DMS114 treated with DMSO at 0.1 percent for 48 hours (cell line): ENCODE results near the gene SLC13A3.
A peak's percentile ranks its signal among the peaks of the same experiment; 100 is the strongest.

Source experiments
- DNase-seq: peaks from one replicate; lab custom pipeline; 2025; ENCODE audit not compliant: unreplicated experiment; lab: John Stamatoyannopoulos, UW

SLC13A3 gene, protein sequence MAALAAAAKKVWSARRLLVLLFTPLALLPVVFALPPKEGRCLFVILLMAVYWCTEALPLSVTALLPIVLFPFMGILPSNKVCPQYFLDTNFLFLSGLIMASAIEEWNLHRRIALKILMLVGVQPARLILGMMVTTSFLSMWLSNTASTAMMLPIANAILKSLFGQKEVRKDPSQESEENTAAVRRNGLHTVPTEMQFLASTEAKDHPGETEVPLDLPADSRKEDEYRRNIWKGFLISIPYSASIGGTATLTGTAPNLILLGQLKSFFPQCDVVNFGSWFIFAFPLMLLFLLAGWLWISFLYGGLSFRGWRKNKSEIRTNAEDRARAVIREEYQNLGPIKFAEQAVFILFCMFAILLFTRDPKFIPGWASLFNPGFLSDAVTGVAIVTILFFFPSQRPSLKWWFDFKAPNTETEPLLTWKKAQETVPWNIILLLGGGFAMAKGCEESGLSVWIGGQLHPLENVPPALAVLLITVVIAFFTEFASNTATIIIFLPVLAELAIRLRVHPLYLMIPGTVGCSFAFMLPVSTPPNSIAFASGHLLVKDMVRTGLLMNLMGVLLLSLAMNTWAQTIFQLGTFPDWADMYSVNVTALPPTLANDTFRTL

DNA sequence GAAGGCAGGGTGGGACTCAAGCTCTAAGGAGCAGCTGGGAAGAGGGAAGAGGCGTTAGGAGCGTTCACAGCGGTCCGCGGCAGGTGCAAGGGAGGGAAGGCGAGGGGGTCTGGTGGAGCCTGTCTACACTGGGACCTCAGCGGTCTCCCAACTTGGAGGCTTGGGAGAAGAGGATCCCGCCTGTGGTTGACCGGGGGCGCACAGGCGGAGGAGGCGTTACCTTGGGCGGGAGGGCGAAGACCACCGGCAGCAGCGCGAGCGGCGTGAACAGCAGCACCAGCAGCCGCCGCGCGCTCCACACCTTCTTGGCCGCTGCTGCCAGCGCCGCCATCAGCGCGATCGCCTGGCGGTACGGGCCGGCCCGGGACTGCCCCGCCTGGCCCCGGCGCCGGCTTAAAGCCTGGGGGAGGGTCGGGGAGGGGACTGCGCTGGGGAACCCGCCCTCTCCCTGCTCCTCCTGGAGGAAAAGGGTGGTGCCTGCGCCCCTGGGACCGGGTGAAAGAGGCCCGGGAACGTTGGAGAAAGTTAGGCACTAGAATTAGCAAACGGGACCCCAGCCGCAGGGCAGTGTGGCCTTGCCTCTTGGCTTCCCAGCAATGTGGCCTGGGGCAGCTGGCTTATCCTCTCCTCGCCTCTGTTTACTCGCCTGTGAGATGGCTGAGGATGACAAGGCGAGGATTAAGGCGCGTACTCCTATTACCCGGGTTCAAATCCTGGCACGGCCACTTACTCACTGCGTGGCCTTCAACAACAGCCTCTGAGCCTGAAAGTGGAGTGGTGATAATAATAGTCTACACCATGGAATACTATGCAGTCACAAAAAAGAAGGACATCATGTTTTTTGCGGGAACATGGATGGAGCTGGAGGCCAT, at the start of gene SLC13A3:
Gene SLC13A3, minus strand, starts transcription at position 369 of the 872 bp plus-strand sequence. Its CDS starts 38 bp downstream, at position 331.
- DNase-seq: no peak

DNA sequence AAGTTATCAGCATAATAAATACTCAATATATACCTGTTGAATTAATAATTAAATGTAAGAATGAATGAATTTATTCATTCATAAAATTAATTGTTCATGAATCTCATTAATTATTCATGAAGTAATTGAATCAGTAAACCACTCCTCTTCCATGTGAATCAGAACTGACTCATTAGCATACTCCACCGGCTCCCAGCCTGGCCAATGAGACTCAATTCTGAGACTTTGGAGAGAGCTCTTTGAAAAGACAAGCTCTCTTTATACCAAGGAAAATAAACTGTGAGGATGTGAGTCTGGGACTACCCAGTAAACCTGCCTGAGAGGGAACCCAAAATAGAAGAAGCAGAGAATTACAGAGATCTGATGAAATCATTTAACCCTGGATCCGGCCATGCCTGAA, 49.8 kb upstream of the SLC13A3 start:
- DNase-seq: no peak

DNA sequence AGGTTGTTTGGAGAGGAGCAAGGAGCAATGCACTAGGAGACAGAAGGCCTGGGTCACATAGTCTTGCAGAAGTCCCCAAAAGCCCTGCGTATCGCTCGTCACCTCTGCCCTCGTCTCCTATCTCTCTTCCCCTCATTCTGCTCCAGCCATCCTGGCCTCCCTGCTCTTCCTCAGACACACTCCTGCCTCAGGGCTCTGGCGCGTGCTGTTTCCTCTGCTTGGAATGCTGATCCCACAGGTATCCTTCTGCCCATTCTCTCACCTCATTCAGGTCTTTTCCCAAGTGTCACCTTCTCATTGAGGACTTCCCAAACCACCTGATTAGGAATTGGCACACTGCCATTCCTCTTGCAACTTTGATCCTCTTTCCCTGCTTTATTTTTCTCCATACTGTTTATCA, 49.2 kb upstream of the SLC13A3 start:
- no peak for DNase-seq

- DNase-seq: no peak
Observed at GRCh38 chr20:46699651-46700359, 48.5 kb upstream of the SLC13A3 start.

GRCh38 chr20:46698788-46699187, 47.5 kb upstream of the SLC13A3 start:
- DNase-seq: no peak

- DNase-seq: no peak
Observed at GRCh38 chr20:46696791-46697279, 45.6 kb upstream of the SLC13A3 start.

DNA sequence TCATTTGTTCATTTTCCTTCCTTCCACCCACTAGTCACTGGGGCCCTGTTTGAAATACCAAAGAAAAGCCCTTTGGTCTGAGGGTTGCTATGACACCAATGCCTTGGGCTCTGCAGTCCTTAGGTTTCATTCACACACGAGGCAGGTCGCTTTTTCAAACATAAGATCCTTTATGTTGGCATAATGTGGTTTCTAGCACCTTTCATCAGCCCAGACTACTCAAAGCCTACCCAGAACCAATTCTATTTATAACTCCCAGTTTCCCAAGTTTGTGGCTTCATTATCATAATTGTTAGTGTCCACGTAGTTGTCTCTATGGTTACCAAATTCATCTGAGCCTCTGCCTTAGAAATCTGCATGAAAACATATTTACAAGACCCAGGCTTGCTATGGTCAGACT, 44.6 kb upstream of the SLC13A3 start:
- DNase-seq: no peak

GRCh38 chr20:46694484-46694883, 43.2 kb upstream of the SLC13A3 start:
- DNase-seq: no peak

- DNase-seq: no peak
Observed at GRCh38 chr20:46691196-46691595, 39.9 kb upstream of the SLC13A3 start.

DNA sequence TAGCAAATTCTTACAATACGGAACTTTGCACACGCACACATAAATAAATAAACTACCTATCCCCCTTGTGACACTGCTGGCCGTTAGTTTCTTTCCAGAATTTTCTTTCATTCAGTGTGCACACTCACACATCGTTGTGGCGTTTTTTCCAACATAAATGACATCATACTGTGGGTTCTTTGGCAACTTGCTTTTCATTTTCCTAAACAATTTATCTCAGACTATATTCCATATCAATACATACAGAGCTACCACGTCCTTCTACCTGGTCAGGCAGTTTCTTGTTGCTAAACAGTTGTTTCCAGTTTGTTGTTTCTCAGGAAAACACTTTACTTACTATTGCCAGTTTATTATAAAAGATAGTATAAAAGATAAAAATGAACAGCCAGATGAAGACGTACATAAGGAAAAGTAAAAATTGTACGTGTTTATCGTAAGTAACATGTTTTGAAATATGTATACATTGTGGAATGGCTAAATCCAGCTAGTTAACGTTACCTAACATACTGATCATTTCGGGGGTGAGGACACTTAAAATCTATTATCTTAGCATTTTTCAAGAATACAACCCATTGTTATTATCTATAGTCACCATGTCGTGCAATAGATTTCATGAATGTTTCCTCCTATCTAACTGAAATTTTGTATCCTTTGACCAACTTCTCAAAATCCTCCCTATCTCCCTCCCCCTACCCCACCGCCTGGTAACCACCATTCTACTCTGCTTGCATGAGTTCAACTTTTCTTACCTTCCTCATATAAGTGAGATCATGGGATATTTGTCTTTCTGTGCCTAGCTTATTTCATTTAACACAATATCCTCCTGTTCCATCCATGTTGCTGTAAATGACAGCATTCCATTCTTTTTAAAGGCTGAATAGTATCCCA, 39.2 kb upstream of the SLC13A3 start:
- no peak for DNase-seq

DNA sequence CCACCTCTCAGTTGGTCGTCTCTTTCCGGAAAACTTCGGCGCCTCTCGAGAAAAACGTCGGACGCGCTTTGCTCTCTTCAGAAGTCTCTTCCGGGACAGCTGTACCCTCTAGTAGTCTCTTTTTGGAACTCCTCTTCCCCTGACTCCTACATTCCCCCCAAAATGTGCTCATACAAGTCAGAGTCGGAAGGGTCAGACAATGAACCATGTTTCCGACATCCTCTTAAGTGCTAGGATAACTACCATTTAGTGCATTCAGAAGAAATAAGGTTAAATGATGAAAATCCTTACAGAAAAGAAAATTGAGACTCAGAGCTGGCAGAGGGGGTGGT, 38.5 kb upstream of the SLC13A3 start:
- no peak for DNase-seq

GRCh38 chr20:46689082-46689753, 38.0 kb upstream of the SLC13A3 start, which contains the start of gene TP53RK:
TP53RK (minus strand) TSS chr20:46689444; CDS start chr20:46689414, 30 bp downstream.
- DNase-seq: peak; percentile 98

DNA sequence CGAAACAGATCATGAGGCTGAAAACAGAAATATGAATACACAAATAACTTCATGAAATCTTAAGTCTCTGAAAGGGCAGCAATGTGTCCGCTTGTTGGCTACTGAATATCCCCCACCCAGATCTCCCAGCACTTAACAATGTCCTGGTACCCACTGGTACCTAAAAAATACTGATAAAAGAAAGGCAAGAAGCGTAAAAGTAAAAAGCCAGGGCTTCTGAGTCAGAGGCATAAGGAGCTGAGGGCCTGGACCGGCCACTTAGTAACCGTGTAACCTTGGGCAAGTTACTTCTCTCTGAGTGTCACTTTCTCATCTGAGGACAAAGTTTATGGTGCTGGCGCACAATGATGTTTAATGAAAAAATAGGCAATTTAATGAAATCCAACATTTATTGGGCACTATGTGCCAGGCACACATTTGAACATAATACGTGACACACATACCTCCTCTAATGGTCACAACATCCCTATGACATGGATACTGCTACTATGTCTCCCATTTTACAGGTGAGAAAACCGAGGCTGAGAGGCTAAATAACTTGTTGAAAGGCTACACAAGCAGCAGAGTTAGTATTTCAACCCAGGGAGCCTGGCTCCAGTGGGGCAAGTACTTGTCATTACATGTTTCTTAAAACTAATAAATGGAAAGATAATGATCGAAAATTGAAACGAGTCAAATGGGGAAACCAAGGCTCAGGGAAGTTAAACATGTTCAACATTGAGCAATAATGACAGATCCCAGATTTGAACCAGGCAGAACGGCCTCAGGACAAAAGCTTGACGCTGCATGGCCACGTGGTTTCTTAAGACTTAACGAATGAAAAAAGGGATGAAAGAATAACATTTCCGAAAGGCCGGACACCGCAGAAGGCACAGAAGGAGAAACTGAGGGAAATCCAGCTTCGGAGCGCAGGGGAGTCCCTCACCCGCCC, 37.2 kb upstream of the SLC13A3 start:
- DNase-seq: no peak

DNA sequence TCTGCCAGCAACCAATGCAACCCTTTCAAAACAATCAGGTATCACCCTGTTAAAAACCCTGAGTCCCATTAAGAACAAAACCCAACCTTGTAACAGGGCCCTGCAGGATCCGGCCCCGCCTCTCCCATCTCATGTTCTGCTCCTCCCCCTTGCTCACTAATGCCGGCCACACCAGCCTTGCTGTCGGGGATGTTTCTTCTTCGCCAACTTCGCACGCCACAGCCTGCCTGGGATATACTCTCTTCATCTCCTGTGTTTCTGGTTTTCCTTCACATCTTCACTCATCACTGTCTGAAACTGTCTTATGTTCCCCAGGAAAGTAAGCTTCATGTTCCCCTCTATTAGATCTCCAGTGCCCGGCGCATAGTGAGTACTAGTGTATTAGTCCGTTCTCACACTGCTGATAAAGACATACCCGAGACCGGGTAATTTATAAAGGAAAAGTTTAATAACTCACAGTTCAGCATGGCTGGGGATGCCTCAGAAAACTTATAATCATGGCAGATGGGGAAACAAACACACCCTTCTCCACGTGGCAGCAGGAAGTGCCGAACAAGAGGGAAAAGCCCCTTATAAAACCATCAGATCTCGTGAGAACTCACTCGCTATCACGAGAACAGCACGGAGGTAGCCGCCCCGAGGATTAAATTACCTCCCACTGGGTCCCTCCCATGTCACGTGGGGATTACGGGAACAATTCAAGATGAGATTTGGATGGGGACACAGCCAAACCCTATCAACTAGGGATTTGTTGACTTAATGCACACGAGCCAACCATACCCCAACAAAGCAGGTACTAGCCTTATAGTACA, 32.9 kb upstream of the SLC13A3 start:
- no peak for DNase-seq

DNA sequence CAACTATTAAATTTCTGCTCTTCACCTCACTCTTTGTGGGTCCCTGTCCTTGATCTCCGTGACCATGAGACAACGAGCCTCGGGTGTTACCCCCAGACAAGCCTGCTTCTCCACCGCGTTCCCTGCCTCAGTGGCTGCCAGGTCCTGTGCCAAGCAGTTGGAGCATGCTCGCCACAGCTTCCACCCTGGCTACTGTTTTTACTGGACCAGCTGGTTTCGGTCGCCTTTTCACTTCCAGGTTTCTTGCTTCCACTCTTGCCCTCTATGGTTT, 32.3 kb upstream of the SLC13A3 start:
- DNase-seq: no peak

GRCh38 chr20:46683011-46683667, 31.9 kb upstream of the SLC13A3 start:
- DNase-seq: no peak
